ENCODE data around the gene GSTA3. TPM values are rescaled to one million over a fixed set of nuclear protein-coding genes. Genes with fewer than 3 reads are reported as not detected.
"Not testable (repeated sequence)": the region's sequence is repeated elsewhere in the genome, so short reads cannot be mapped to it uniquely, and the experiment has no call there.

The GSTA3 gene
- polyA plus RNA-seq, 1 of the 3 experiments (the other 2 are of a cell fraction) = not detected

DNA sequence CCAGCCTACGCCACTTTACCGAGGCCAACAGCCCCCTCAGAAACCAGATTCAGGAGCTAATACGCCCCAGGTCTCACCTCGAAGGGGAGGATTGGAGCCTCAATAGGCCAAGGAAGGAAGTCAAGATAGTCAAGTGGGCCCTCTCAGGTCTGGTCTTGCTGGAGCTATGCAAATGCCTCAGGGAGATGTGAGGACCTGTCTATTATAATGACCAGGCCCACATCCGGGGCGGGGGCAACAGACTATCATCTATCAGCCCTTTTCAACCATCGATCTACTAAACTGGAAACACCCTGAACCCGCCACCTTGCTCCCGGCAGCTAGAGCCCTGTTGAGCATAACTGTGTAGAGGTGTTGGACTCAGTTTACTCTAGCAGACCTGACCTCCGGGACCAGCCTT is 12.7 kb upstream of the GSTA3 start:
- H3K4me1 ChIP-seq (ENCODE audit: control insufficient read depth in 1 of 2, insufficient read depth in 2 of 2, low read depth in 1 of 2, low read length in 1 of 2) = no peaks in the 10 kb centered on the region
- TF ChIP-seq CHD2 (IDR thresholded peaks at IDR 0.05; ENCODE audit: low read length, partially characterized antibody) = no peak
- TF ChIP-seq SIN3A (IDR thresholded peaks at IDR 0.05; ENCODE audit: borderline replicate concordance, low read depth, low read length) = no peak
- no peak for TF ChIP-seq RAD21 (IDR thresholded peaks at IDR 0.05; ENCODE audit: low read length)
- TF ChIP-seq, protein P1, sequence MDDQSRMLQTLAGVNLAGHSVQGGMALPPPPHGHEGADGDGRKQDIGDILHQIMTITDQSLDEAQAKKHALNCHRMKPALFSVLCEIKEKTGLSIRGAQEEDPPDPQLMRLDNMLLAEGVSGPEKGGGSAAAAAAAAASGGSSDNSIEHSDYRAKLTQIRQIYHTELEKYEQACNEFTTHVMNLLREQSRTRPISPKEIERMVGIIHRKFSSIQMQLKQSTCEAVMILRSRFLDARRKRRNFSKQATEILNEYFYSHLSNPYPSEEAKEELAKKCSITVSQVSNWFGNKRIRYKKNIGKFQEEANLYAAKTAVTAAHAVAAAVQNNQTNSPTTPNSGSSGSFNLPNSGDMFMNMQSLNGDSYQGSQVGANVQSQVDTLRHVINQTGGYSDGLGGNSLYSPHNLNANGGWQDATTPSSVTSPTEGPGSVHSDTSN (IDR thresholded peaks at IDR 0.05) = no peak
- TF ChIP-seq, protein P2, sequence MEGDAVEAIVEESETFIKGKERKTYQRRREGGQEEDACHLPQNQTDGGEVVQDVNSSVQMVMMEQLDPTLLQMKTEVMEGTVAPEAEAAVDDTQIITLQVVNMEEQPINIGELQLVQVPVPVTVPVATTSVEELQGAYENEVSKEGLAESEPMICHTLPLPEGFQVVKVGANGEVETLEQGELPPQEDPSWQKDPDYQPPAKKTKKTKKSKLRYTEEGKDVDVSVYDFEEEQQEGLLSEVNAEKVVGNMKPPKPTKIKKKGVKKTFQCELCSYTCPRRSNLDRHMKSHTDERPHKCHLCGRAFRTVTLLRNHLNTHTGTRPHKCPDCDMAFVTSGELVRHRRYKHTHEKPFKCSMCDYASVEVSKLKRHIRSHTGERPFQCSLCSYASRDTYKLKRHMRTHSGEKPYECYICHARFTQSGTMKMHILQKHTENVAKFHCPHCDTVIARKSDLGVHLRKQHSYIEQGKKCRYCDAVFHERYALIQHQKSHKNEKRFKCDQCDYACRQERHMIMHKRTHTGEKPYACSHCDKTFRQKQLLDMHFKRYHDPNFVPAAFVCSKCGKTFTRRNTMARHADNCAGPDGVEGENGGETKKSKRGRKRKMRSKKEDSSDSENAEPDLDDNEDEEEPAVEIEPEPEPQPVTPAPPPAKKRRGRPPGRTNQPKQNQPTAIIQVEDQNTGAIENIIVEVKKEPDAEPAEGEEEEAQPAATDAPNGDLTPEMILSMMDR (IDR thresholded peaks at IDR 0.05) = no peak
- H4K20me1 ChIP-seq (ENCODE audit: insufficient read depth) = no peaks in the 10 kb centered on the region
- no peak overlapping the region for H3K9ac ChIP-seq
- H3K4me2 ChIP-seq = no peak overlapping the region
- no peak overlapping the region for H2AFZ ChIP-seq (ENCODE audit: low read depth)
- no peak overlapping the region for H3K27ac ChIP-seq (ENCODE audit: low read depth in 2 of 2, low read length in 1 of 2)
- ChIA-PET CTCF (no interaction called here), POLR2A (no interaction called here)
- 98% methylated on average over 6 of the region's 10 CpGs for WGBS (ENCODE audit: low lambda C conversion rate)
- H3K79me2 ChIP-seq (ENCODE audit: insufficient read depth) = no peaks in the 10 kb centered on the region
- H3K9me3 ChIP-seq = no peaks in the 10 kb centered on the region
- H3K27me3 ChIP-seq (ENCODE audit: insufficient read depth) = no peaks in the 10 kb centered on the region
- no peak for DNase-seq
- no peaks in the 10 kb centered on the region for H3F3A ChIP-seq (replicated peaks; ENCODE audit: insufficient read depth)
- no peak overlapping the region for H3K4me3 ChIP-seq (ENCODE audit: low read depth in 2 of 2, low read length in 1 of 2)
- H3K36me3 ChIP-seq (replicated peaks in 1 of 2; ENCODE audit: control insufficient read depth in 1 of 2, insufficient read depth in 2 of 2, low read length in 1 of 2) = no peaks in the 10 kb centered on the region
- H3K9me2 ChIP-seq = no peaks in the 10 kb centered on the region

DNA sequence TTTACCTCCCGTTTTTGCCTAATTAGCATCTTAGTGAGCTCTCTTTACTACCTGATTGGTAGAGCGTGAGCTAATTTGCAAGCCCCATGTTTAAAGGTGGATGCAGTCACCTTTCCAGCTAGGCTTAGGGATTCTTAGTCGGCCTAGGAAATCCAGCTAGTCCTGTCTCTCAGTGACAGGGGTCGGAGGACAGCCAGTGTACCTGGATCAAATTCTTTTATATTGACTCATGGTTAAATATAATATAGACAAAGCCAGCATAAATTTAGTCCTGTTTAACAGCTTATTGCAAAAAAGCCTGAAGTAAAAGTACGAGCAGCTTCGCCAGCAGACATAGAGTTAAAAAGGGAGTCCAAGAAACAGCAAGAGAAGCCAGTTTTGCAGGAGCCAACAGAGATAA is 12.2 kb upstream of the GSTA3 start:
- DNase-seq = no peak
- no peaks in the 10 kb centered on the region for H3F3A ChIP-seq (replicated peaks; ENCODE audit: insufficient read depth)
- no peak overlapping the region for H3K4me2 ChIP-seq
- POLR2A ChIA-PET = no interaction called here
- H2AFZ ChIP-seq (ENCODE audit: low read depth) = no peak overlapping the region
- no peaks in the 10 kb centered on the region for H3K27me3 ChIP-seq (ENCODE audit: insufficient read depth)
- CTCF ChIA-PET = no interaction called here
- TF ChIP-seq, protein P1 (IDR thresholded peaks at IDR 0.05) = no peak
- TF ChIP-seq, protein P2 (IDR thresholded peaks at IDR 0.05) = no peak
- no peak for TF ChIP-seq NFIC (IDR thresholded peaks at IDR 0.05; ENCODE audit: borderline replicate concordance)
- TF ChIP-seq SMC3 (IDR thresholded peaks at IDR 0.05; ENCODE audit: low read depth, low read length) = no peak
- no peak for TF ChIP-seq FOXM1 (IDR thresholded peaks at IDR 0.05; ENCODE audit: low read depth)
- no peak for TF ChIP-seq CHD2 (IDR thresholded peaks at IDR 0.05; ENCODE audit: low read length, partially characterized antibody)
- no peak for TF ChIP-seq MXI1 (IDR thresholded peaks at IDR 0.05; ENCODE audit: low read depth, low read length)
- TF ChIP-seq YY1 (IDR thresholded peaks at IDR 0.05; ENCODE audit: low read depth) = no peak
- H3K79me2 ChIP-seq (ENCODE audit: insufficient read depth) = no peaks in the 10 kb centered on the region
- no peaks in the 10 kb centered on the region for H3K4me1 ChIP-seq (ENCODE audit: control insufficient read depth in 1 of 2, insufficient read depth in 2 of 2, low read depth in 1 of 2, low read length in 1 of 2)
- H3K4me3 ChIP-seq (ENCODE audit: low read depth in 2 of 2, low read length in 1 of 2) = no peak overlapping the region
- no peak overlapping the region for H3K9ac ChIP-seq
- no peak overlapping the region for H3K27ac ChIP-seq (ENCODE audit: low read depth in 2 of 2, low read length in 1 of 2)
- no peaks in the 10 kb centered on the region for H4K20me1 ChIP-seq (ENCODE audit: insufficient read depth)
- 92% methylated on average over 6 of the region's 6 CpGs for WGBS (ENCODE audit: low lambda C conversion rate)
- no peaks in the 10 kb centered on the region for H3K36me3 ChIP-seq (replicated peaks in 1 of 2; ENCODE audit: control insufficient read depth in 1 of 2, insufficient read depth in 2 of 2, low read length in 1 of 2)
- H3K9me3 ChIP-seq = no peaks in the 10 kb centered on the region
- no peaks in the 10 kb centered on the region for H3K9me2 ChIP-seq

DNA sequence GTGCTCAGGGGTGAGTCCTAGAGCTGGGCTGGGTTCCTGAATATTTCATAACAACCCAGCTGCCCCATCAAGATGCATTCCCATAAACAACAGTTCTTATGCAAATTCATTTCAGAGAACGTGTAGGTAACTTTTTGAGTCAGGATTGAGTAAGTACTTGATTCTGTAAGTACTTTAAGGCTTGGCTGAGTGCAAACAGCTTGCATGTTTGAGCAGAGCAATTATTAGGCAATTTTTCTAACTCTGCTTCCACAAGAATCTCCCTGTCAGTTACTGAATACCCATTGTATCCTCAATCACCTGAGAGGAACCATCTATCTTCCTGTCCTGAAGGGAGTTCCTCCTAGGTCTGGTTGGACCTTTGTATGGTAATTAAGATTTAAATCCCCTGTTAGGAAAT is 10.0 kb upstream of the GSTA3 start:
- H3K79me2 ChIP-seq (ENCODE audit: insufficient read depth); H4K20me1 ChIP-seq (ENCODE audit: insufficient read depth); H3F3A ChIP-seq (replicated peaks; ENCODE audit: insufficient read depth); H3K27me3 ChIP-seq (ENCODE audit: insufficient read depth); H3K4me2 ChIP-seq; H3K9ac ChIP-seq; H3K9me2 ChIP-seq; DNase-seq; H3K4me3 ChIP-seq (ENCODE audit: low read depth in 2 of 2, low read length in 1 of 2); H2AFZ ChIP-seq (ENCODE audit: low read depth); POLR2A ChIA-PET; H3K4me1 ChIP-seq (ENCODE audit: control insufficient read depth in 1 of 2, insufficient read depth in 2 of 2, low read depth in 1 of 2, low read length in 1 of 2); H3K36me3 ChIP-seq (replicated peaks in 1 of 2; ENCODE audit: control insufficient read depth in 1 of 2, insufficient read depth in 2 of 2, low read length in 1 of 2); H3K27ac ChIP-seq (ENCODE audit: low read depth in 2 of 2, low read length in 1 of 2); H3K9me3 ChIP-seq: not testable (repeated sequence)
- 6% methylated on average over 1 of the region's 1 CpG for WGBS (ENCODE audit: low lambda C conversion rate)
- CTCF ChIA-PET = interaction anchor here (0.6 kb wide), 1 partner anchor 80 kb away, joined by 3 read pairs; no protein-coding TSS in a partner anchor

DNA sequence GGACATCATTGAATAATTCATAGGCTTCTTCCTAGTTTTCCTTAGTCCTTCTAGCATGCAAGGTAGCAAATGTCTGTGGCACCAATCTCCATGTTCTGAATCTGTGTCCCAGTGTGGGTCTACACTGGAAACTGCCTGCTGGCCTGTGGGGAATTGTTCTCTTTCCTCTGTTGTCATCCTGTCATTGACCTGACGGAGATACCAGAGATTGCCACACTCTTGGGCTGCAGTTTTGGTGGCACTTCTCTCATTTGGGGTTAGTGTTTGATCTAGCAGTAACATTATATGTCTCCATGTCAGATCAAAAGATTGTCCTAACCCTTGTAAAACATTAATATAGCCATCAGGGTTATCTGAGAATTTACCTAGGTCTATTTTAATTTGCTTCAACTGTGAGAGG is 9.3 kb upstream of the GSTA3 start:
- H3K9ac ChIP-seq; H2AFZ ChIP-seq (ENCODE audit: low read depth); H3K36me3 ChIP-seq (replicated peaks in 1 of 2; ENCODE audit: control insufficient read depth in 1 of 2, insufficient read depth in 2 of 2, low read length in 1 of 2); H4K20me1 ChIP-seq (ENCODE audit: insufficient read depth); H3K4me2 ChIP-seq; H3K9me2 ChIP-seq; H3K79me2 ChIP-seq (ENCODE audit: insufficient read depth); H3K4me1 ChIP-seq (ENCODE audit: control insufficient read depth in 1 of 2, insufficient read depth in 2 of 2, low read depth in 1 of 2, low read length in 1 of 2); POLR2A ChIA-PET; H3K27me3 ChIP-seq (ENCODE audit: insufficient read depth); H3K4me3 ChIP-seq (ENCODE audit: low read depth in 2 of 2, low read length in 1 of 2); H3K9me3 ChIP-seq; H3F3A ChIP-seq (replicated peaks; ENCODE audit: insufficient read depth); DNase-seq; H3K27ac ChIP-seq (ENCODE audit: low read depth in 2 of 2, low read length in 1 of 2): not testable (repeated sequence)
- 88% methylated on average over 1 of the region's 1 CpG for WGBS (ENCODE audit: low lambda C conversion rate)
- CTCF ChIA-PET = interaction anchor here (0.6 kb wide), 1 partner anchor 81 kb away, joined by 3 read pairs; no protein-coding TSS in a partner anchor

All from SK-N-SH (cell line).